Tibial artery (tissue), 4 donors: ENCODE results near the gene NRXN3.

Experiments used
- DNase-seq, 2 donors: peaks; one replicate each; pipeline ENCODE4 v3.0.0-alpha.2; 2019
- H3K27ac ChIP-seq, 2 donors: fragments of 200-600 bp; sonication (generic) in 1 of 2; 1 replicate in 1 of 2; 2 replicates in 1 of 2; pipeline ENCODE4 v1.5.1; 2018 to 2019; ENCODE audit warnings: mild to moderate bottlenecking in 1 of 2
- H3K27me3 ChIP-seq, 2 donors: fragments of 200-600 bp; sonication (generic) in 1 of 2; one replicate each; pipeline versions ENCODE4 v1.5.1 to v1.6.0; 2016 to 2019
- H3K36me3 ChIP-seq, 3 donors: fragments of 200-600 bp; sonication (generic) in 2 of 3; one replicate each; pipeline ENCODE4 v1.5.1; 2016 to 2019; ENCODE audit warnings: mild to moderate bottlenecking in 2 of 3
- H3K4me1 ChIP-seq, 4 donors: fragments of 200-600 bp; sonication (generic) in 2 of 4; 1 replicate in 3 of 4; 2 replicates in 1 of 4; pipeline ENCODE4 v1.5.1; 2016 to 2019
- H3K4me3 ChIP-seq, 2 donors: fragments of 200-600 bp; sonication (generic) in 1 of 2; 1 replicate in 1 of 2; 2 replicates in 1 of 2; pipeline ENCODE4 v1.5.1; 2018 to 2019; ENCODE audit warnings: mild to moderate bottlenecking in 2 of 2
- H3K9me3 ChIP-seq, 3 donors: fragments of 200-600 bp; sonication (generic) in 1 of 3; one replicate each; pipeline ENCODE4 v1.5.1; 2016 to 2019
- CTCF ChIP-seq, 2 experiments: fragments of 200-600 bp in 1 of 2; fragments of 450-650 bp in 1 of 2; IDR thresholded peaks; one replicate each; pipeline ENCODE4 v1.5.1; 2017 to 2019; ENCODE audit warnings: antibody characterized with exemption in 2 of 2, mild to moderate bottlenecking in 1 of 2, moderate library complexity in 1 of 2
- intact Hi-C: fragments of 100-400 bp; cut with DNase I; formaldehyde crosslinking; loops from one replicate; pipeline ENCODE4 v1.15.0; 2023; ENCODE audit warnings: low total_unique reads

Gene NRXN3

GRCh38 chr14:78714711-78715110 is 544.5 kb downstream of the NRXN3 start:
- intact Hi-C loops: no loop called here
- no peak for DNase-seq

GRCh38 chr14:78721756-78722480 is 551.7 kb downstream of the NRXN3 start:
- Histone ChIP-seq H3K27ac (no peak overlapping the region), H3K36me3 (no peaks in the 10 kb centered on the region), H3K9me3 (no peaks in the 10 kb centered on the region), H3K27me3 (no peaks in the 10 kb centered on the region), H3K4me1 (no peaks in the 10 kb centered on the region), H3K4me3 (no peak overlapping the region)
- DNase-seq: no peak
- intact Hi-C loops: no loop called here
- TF ChIP-seq CTCF (IDR thresholded peaks at IDR 0.05): no peak

More at GRCh38 chr14:78714711-78715110, 544.5 kb downstream of the NRXN3 start:
- Histone ChIP-seq H3K36me3 (no peaks in the 10 kb centered on the region), H3K27me3 (no peaks in the 10 kb centered on the region), H3K9me3 (no peaks in the 10 kb centered on the region), H3K4me1 (no peaks in the 10 kb centered on the region), H3K27ac (no peak overlapping the region), H3K4me3 (no peak overlapping the region)
- TF ChIP-seq CTCF (IDR thresholded peaks at IDR 0.05): no peak

GRCh38 chr14:78725086-78725485 is 554.9 kb downstream of the NRXN3 start:
- Histone ChIP-seq H3K9me3 (no peaks in the 10 kb centered on the region), H3K4me1 (no peaks in the 10 kb centered on the region), H3K27ac (no peak overlapping the region), H3K27me3 (no peaks in the 10 kb centered on the region), H3K4me3 (no peak overlapping the region), H3K36me3 (no peaks in the 10 kb centered on the region)
- intact Hi-C loops: no loop called here
- no peak for TF ChIP-seq CTCF (IDR thresholded peaks at IDR 0.05)
- no peak for DNase-seq

- no peaks in the 10 kb centered on the region for H3K4me1 ChIP-seq
- no peak overlapping the region for H3K4me3 ChIP-seq
- no peaks in the 10 kb centered on the region for H3K36me3 ChIP-seq
- intact Hi-C loops: no loop called here
- TF ChIP-seq CTCF (IDR thresholded peaks at IDR 0.05): no peak
- no peaks in the 10 kb centered on the region for H3K9me3 ChIP-seq
- DNase-seq: no peak
- H3K27ac ChIP-seq: no peak overlapping the region
- H3K27me3 ChIP-seq: no peaks in the 10 kb centered on the region
Measured at GRCh38 chr14:78737116-78737515, 566.9 kb downstream of the NRXN3 start.

- H3K4me3 ChIP-seq: no peak overlapping the region
- no peak overlapping the region for H3K27ac ChIP-seq
- H3K36me3 ChIP-seq: no peaks in the 10 kb centered on the region
- H3K27me3 ChIP-seq: no peaks in the 10 kb centered on the region
- H3K9me3 ChIP-seq: no peaks in the 10 kb centered on the region
- intact Hi-C loops: no loop called here
- no peaks in the 10 kb centered on the region for H3K4me1 ChIP-seq
- no peak for TF ChIP-seq CTCF (IDR thresholded peaks at IDR 0.05)
- DNase-seq: no peak
Measured at GRCh38 chr14:78737601-78738000, 567.4 kb downstream of the NRXN3 start.
